HepG2 (cell line): ENCODE measurements around the gene CLDN10. TPM values are rescaled to one million over a fixed set of nuclear protein-coding genes. Genes with fewer than 3 reads are reported as not detected.

Experiments
- ATAC-seq: fragments of 200-7000 bp; cut with Tn5 transposase; 3 replicates; pipeline ENCODE4 v1.9.1; 2020; ENCODE audit warnings: mild to moderate bottlenecking, moderate library complexity
- BruUV-seq: library from RNA; stranded (reverse); fragments of 400-500 nt; replicated peaks from 2 replicates; lab custom pipeline; 2021; lab: Mats Ljungman, UMichigan
- CTCF ChIA-PET: fragments of 300-600 bp; formaldehyde crosslinking; extraction: SDS; loops from one replicate; lab custom pipeline; 2021; ENCODE audit warnings: low total read pairs, inconsistent platforms, low intra/inter-chr PET ratio; lab: Yijun Ruan, JAX
- POLR2A ChIA-PET: fragments of 350-600 bp; sonication (Branson Sonifier 250); formaldehyde crosslinking; loops from one replicate; lab custom pipeline; 2020; ENCODE audit warnings: antibody characterized with exemption, inconsistent platforms; lab: Yijun Ruan, JAX
- DNase-seq: peaks from one replicate; pipeline ENCODE4 v3.0.0-alpha.2; 2015; ENCODE audit warnings: low spot score
- FAIRE-seq: peaks from 3 replicates; lab custom pipeline; 2011; peaks lifted over from hg19 to GRCh38; lab: Jason Lieb, UNC
- H2AFZ ChIP-seq: one replicate; pipeline ENCODE4 v1.6.1; 2011; ENCODE audit warnings: low read length, inconsistent platforms
- H3K27ac ChIP-seq: fragments of 300-600 bp; 3 replicates; pipeline ENCODE4 v1.8.0; 2011; ENCODE audit warnings: mixed run types, mild to moderate bottlenecking, mixed read lengths, low read length, inconsistent platforms; ENCODE audit not compliant: insufficient read depth; ENCODE audit errors: extremely low read length
- H3K27me3 ChIP-seq, 2 experiments: fragments of 200-600 bp in 1 of 2; 2 replicates in 1 of 2; 3 replicates in 1 of 2; pipeline versions ENCODE4 v1.6.0 to v1.8.0; 2011; ENCODE audit warnings: low read length in 2 of 2, mild to moderate bottlenecking in 2 of 2, moderate library complexity in 2 of 2, inconsistent platforms in 1 of 2; ENCODE audit not compliant: insufficient read depth in 2 of 2, control insufficient read depth in 1 of 2
- H3K36me3 ChIP-seq, 2 experiments: fragments of 200-600 bp in 1 of 2; replicated peaks in 1 of 2; 2 replicates in 1 of 2; 3 replicates in 1 of 2; pipeline versions ENCODE4 v1.5.1 to v1.8.0; 2011; ENCODE audit warnings: low read length in 2 of 2, inconsistent platforms in 1 of 2; ENCODE audit not compliant: insufficient read depth in 2 of 2, control insufficient read depth in 1 of 2
- H3K4me1 ChIP-seq: 2 replicates; pipeline ENCODE4 v1.5.1; 2012; ENCODE audit warnings: low read length, inconsistent platforms; ENCODE audit not compliant: insufficient read depth
- H3K4me2 ChIP-seq: 2 replicates; pipeline ENCODE4 v1.6.0; 2011; ENCODE audit warnings: low read depth, low read length, inconsistent platforms
- H3K4me3 ChIP-seq, 3 experiments: fragments of 200-600 bp in 1 of 3; sonication (generic), shearing (Covaris generic) in 1 of 3; replicated peaks in 1 of 3; 2 replicates each; pipeline ENCODE4 v1.5.1; 2011 to 2016; ENCODE audit warnings: low read length in 3 of 3, inconsistent platforms in 2 of 3, low read depth in 2 of 3, mild to moderate bottlenecking in 2 of 3, control low read depth in 1 of 3, mixed read lengths in 1 of 3; ENCODE audit not compliant: insufficient read depth in 1 of 3
- H3K79me2 ChIP-seq: one replicate; pipeline ENCODE4 v1.6.1; 2011; ENCODE audit warnings: low read length, inconsistent platforms; ENCODE audit not compliant: insufficient read depth
- H3K9ac ChIP-seq: 2 replicates; pipeline ENCODE4 v1.6.0; 2011; ENCODE audit warnings: mild to moderate bottlenecking, low read depth, low read length, inconsistent platforms; ENCODE audit not compliant: insufficient read depth
- H3K9me3 ChIP-seq: 2 replicates; pipeline ENCODE4 v1.5.1; 2012; ENCODE audit warnings: mild to moderate bottlenecking, low read length
- H4K20me1 ChIP-seq: 2 replicates; pipeline ENCODE4 v1.6.0; 2011; ENCODE audit warnings: inconsistent platforms, mild to moderate bottlenecking, low read length, moderate library complexity; ENCODE audit not compliant: insufficient read depth
- ARID5B ChIP-seq: IDR thresholded peaks from 2 replicates; pipeline ENCODE4 v1.4.0; 2020; ENCODE audit warnings: mild to moderate bottlenecking, missing genetic modification reagents
- WGBS: methylation state at CpG from one replicate; pipeline ENCODE4 v1.1.6; 2017; ENCODE audit warnings: low lambda C conversion rate; 5-methylcytosine and 5-hydroxymethylcytosine counted together
- in situ Hi-C: cut with HindIII; loops from 2 replicates; pipeline ENCODE4 v1.10.0; 2017; ENCODE audit warnings: low pct_unique_long_range_greater_than_20kb; ENCODE audit not compliant: extremely low pct_ligation_motif_present
- intact Hi-C: fragments of 100-400 bp; cut with micrococcal nuclease; formaldehyde crosslinking; loops from one replicate; pipeline ENCODE4 v1.10.0; 2022; ENCODE audit not compliant: unreplicated experiment
- polyA plus RNA-seq, 8 experiments: library from polyadenylated mRNA; depleted of rRNA in 3 of 8; stranded (reverse) in 7 of 8; unstranded in 1 of 8; fragments of >200 nt; fragmentation: Illumina TruSeq in 4 of 8; extraction: Trizol in 4 of 8; gene quantifications; 2 replicates each; pipeline versions ENCODE4 v1.2.1 to v1.2.3, GENCODE V29; 2011 to 2016; ENCODE audit warnings: low read depth in 4 of 8, missing spikeins in 1 of 8, mixed read lengths in 1 of 8; ENCODE audit not compliant: insufficient read depth in 1 of 8
- total RNA-seq, 5 experiments: library from RNA; depleted of rRNA; stranded (reverse); fragments of >200 nt; fragmentation: Illumina TruSeq; extraction: Trizol; gene quantifications; 2 replicates each; pipeline ENCODE4 v1.2.3, GENCODE V29; 2016; ENCODE audit warnings: low read depth in 1 of 5
- TF ChIP-seq, protein P1 (sequence below): sonication (generic); formaldehyde crosslinking; IDR thresholded peaks from 2 replicates; pipeline ENCODE4 v1.5.0; 2020; ENCODE audit warnings: missing genetic modification reagents, mild to moderate bottlenecking, borderline replicate concordance

Gene CLDN10
- total and polyA plus RNA-seq, 2 of the 13 experiments (the other 11 are each of a cell fraction or from before 2014, with no cell fraction given), result not detected

DNA sequence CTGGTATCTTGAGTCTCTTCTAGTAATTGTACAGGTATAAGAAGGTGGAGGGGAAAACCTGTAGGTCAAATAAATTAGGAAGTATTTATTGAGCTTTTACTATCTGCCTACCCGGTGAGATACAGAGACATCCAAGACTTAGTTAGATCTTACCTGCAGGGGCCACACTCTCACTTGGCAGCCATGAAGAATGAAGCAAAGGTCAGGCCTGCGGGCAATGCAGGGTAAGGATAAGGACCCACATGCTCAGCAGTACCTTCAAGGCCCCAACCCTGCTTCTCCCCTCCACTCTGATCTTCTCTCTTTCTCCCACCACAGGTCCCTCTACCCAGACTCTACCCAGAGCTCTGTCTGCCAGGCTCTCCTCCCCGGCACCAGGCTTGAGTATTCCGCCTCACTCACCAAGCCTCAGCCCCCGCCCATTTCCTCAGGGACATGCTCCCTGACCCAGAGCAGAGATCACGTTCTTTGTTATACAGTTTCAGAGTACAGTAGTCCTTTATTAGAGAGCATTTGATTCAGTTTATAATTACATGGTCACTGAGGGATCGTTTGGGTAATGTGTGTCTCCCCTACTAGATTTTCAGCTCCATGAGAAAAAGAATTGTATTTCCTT lies 18.9 kb upstream of the CLDN10 start:
- Histone ChIP-seq H3K4me1 (peaks cover 38% of the 10 kb centered on the region), H3K9me3 (no peaks in the 10 kb centered on the region), H3K4me3 (peak overlapping the region; percentile 6 to 46 (median 18); a peak in 2 of 6 replicates), H3K4me2 (peak overlapping the region; percentile 61), H3K79me2 (no peaks in the 10 kb centered on the region), H3K9ac (peak overlapping the region; percentile 23; the same call in 1 of the 2 replicates), H3K36me3 (no peaks in the 10 kb centered on the region), H3K27me3 (no peaks in the 10 kb centered on the region), H4K20me1 (no peaks in the 10 kb centered on the region), H2AFZ (peak overlapping the region; percentile 46), H3K27ac (no peak overlapping the region)
- no peak for DNase-seq
- intact Hi-C loops, result no loop called here
- POLR2A ChIA-PET, result no interaction called here
- CTCF ChIA-PET, result interaction anchor here (0.8 kb wide), 1 partner anchor 40 kb away, joined by 3 read pairs; no protein-coding TSS in a partner anchor
- peak; percentile 73 for ATAC-seq
- in situ Hi-C loops, result no loop called here
- no peak for FAIRE-seq
- BruUV-seq, result no TSS peak
- TF ChIP-seq ARID5B (CRISPR knock-in tag), result peak; percentile 29; the same call in 1 of the 2 replicates
- TF ChIP-seq, protein P1, sequence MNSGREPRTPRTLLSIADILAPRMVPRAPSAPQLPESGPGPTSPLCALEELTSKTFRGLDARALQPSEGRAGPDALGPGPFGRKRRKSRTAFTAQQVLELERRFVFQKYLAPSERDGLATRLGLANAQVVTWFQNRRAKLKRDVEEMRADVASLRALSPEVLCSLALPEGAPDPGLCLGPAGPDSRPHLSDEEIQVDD (CRISPR knock-in tag), result no peak
- WGBS, result 6% methylated on average over 6 of the region's 7 CpGs
